Measurements from ENCODE around the gene FBXO21.

DNA sequence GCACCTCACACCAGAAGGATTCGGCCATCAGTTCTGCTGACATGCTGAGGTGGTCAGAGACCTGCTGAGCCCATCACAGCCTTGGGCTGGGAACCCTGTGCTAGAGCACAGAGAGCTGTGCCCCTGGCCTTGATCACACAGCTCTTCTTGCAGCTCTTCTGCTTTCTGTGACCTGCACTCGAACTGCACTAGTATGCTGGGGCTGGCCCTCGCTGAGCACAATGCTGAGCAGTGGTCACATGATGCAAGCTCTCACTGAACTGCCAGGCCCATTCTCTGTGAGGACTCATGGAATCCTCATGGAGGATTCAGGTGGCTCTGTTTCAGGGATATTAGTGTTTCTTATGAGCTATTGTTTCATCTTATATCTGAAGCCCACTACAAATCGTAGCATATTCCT, 22.5 kb downstream of the FBXO21 start:
- TF ChIP-seq, protein P1, sequence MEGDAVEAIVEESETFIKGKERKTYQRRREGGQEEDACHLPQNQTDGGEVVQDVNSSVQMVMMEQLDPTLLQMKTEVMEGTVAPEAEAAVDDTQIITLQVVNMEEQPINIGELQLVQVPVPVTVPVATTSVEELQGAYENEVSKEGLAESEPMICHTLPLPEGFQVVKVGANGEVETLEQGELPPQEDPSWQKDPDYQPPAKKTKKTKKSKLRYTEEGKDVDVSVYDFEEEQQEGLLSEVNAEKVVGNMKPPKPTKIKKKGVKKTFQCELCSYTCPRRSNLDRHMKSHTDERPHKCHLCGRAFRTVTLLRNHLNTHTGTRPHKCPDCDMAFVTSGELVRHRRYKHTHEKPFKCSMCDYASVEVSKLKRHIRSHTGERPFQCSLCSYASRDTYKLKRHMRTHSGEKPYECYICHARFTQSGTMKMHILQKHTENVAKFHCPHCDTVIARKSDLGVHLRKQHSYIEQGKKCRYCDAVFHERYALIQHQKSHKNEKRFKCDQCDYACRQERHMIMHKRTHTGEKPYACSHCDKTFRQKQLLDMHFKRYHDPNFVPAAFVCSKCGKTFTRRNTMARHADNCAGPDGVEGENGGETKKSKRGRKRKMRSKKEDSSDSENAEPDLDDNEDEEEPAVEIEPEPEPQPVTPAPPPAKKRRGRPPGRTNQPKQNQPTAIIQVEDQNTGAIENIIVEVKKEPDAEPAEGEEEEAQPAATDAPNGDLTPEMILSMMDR (IDR thresholded peaks at IDR 0.05) = no peak
- no peak for TF ChIP-seq EZH2 (IDR thresholded peaks at IDR 0.05; ENCODE audit: borderline replicate concordance, insufficient read depth, low read depth, low read length, poor library complexity, severe bottlenecking)
